Measurements from ENCODE around the gene PPP2R2B. TPM values are rescaled to one million over a fixed set of nuclear protein-coding genes. Genes with fewer than 3 reads are reported as not detected.
"Not testable (repeated sequence)": the region's sequence is repeated elsewhere in the genome, so short reads cannot be mapped to it uniquely, and the experiment has no call there.

Gene PPP2R2B
- total RNA-seq, 3 donors from 2014 or later = 0.99 to 5.9 (median 1.2) TPM

- Histone ChIP-seq H3K36me3 (ENCODE audit: low read depth) (no peaks in the 10 kb centered on the region), H3K9me3 (no peaks in the 10 kb centered on the region), H3K4me3 (no peak overlapping the region), H3K4me1 (ENCODE audit: low read depth) (no peaks in the 10 kb centered on the region)
- DNase-seq (no peak), ATAC-seq (no peak)
- TF ChIP-seq, protein P1, sequence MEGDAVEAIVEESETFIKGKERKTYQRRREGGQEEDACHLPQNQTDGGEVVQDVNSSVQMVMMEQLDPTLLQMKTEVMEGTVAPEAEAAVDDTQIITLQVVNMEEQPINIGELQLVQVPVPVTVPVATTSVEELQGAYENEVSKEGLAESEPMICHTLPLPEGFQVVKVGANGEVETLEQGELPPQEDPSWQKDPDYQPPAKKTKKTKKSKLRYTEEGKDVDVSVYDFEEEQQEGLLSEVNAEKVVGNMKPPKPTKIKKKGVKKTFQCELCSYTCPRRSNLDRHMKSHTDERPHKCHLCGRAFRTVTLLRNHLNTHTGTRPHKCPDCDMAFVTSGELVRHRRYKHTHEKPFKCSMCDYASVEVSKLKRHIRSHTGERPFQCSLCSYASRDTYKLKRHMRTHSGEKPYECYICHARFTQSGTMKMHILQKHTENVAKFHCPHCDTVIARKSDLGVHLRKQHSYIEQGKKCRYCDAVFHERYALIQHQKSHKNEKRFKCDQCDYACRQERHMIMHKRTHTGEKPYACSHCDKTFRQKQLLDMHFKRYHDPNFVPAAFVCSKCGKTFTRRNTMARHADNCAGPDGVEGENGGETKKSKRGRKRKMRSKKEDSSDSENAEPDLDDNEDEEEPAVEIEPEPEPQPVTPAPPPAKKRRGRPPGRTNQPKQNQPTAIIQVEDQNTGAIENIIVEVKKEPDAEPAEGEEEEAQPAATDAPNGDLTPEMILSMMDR (IDR thresholded peaks at IDR 0.05) = no peak
- intact Hi-C loops (cut with DNase I, micrococcal nuclease) = no loop called here
Measured at GRCh38 chr5:146620031-146620668, 258.4 kb downstream of the PPP2R2B start.

DNA sequence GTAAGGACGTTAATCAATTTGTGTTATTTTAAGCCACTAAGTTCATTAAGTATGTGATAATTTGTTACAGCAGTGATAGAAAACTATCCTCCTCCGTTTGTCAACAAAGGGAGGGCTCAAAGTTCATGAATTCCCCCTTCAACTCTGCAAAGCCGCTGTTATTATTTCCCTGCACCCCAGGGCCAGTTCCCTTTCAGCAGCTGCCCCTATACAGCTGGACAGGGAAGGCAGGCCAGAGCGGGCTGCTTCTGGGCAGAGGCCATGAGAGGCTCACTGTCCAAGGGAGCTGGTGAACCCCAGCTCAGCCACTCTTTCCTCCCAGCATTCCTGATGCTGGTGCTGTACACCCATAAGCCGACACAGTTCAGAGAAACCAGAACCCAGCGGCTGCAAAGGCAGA lies 260.1 kb downstream of the PPP2R2B start:
- ATAC-seq (no peak), DNase-seq (no peak)
- Histone ChIP-seq H3K36me3 (ENCODE audit: low read depth) (no peaks in the 10 kb centered on the region), H3K4me3 (no peak overlapping the region), H3K4me1 (ENCODE audit: low read depth) (no peaks in the 10 kb centered on the region), H3K9me3 (no peaks in the 10 kb centered on the region)
- intact Hi-C loops (cut with DNase I, micrococcal nuclease) = no loop called here
- TF ChIP-seq, protein P1 (IDR thresholded peaks at IDR 0.05) = no peak

DNA sequence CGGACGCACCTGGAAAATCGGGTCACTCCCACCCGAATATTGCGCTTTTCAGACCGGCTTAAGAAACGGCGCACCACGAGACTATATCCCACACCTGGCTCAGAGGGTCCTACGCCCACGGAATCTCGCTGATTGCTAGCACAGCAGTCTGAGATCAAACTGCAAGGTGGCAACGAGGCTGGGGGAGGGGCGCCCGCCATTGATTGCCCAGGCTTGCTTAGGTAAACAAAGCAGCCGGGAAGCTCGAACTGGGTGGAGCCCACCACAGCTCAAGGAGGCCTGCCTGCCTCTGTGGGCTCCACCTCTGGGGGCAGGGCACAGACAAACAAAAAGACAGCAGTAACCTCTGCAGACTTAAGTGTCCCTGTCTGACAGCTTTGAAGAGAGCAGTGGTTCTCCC lies 268.8 kb downstream of the PPP2R2B start:
- intact Hi-C loops (cut with DNase I, micrococcal nuclease); H3K4me1 ChIP-seq (ENCODE audit: low read depth); H3K4me3 ChIP-seq; H3K9me3 ChIP-seq; H3K36me3 ChIP-seq (ENCODE audit: low read depth); ATAC-seq: not testable (repeated sequence)
- DNase-seq = peak in 2 of 3 donors; percentile 38 to 55

DNA sequence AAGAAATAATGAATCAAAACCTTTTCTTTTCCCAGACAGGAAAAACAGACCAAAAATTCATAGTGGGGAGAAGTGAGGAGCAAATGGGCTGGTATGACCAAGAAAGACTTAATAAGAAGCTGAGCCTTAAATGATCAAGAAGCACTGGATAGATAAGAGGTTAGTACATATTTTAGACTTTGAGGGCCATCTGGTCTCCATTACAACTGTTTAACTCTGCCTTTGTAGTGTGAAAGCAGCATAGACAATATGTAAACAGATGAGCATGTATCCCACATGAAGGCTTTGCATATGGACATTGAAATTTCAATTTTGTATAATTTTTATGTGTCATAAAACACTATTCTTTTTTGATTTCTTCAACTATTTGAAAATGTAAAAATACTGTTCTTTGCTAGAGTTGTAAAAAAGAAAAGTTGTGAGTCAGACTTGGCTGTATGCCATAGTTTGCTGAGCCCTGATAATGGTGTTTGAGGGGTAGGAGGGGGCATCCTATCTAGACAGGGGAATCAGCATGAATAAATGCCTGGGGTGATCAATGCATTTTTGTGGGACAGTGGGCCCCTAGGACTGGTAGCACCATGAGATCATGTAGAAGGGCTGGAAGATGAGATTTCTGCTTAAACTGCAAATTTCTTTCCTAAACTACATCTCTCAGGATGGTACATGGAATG lies 270.8 kb downstream of the PPP2R2B start:
- TF ChIP-seq, protein P1 (IDR thresholded peaks at IDR 0.05) = no peak
- Histone ChIP-seq H3K36me3 (ENCODE audit: low read depth) (no peaks in the 10 kb centered on the region), H3K9me3 (no peaks in the 10 kb centered on the region), H3K4me3 (no peak overlapping the region), H3K4me1 (ENCODE audit: low read depth) (no peaks in the 10 kb centered on the region)
- DNase-seq (no peak), ATAC-seq (no peak)
- intact Hi-C loops (cut with DNase I, micrococcal nuclease) = no loop called here

DNA sequence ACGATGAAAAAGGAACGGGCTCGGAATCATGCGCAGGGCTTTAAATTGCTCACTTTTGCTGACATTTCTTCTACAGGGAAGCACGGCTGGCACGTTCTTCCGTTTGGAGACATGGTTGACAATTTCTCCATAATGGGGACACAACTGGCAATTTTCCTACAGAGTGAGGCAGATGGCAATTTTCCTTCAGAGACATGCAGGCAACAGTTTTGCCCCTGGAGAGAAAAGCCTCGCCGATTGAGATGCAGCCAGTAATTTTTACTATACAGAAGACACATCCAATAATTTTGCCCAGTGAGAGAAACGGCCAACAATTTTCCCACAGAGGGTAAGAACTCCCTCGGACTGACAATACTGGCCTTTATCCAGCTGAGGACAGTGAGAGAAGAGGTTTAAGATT lies 271.7 kb downstream of the PPP2R2B start:
- H3K9me3 ChIP-seq = no peaks in the 10 kb centered on the region
- intact Hi-C loops (cut with DNase I, micrococcal nuclease) = no loop called here
- no peaks in the 10 kb centered on the region for H3K4me1 ChIP-seq (ENCODE audit: low read depth)
- no peak for DNase-seq
- TF ChIP-seq, protein P1 (IDR thresholded peaks at IDR 0.05) = no peak
- ATAC-seq = no peak
- H3K36me3 ChIP-seq (ENCODE audit: low read depth) = no peaks in the 10 kb centered on the region
- H3K4me3 ChIP-seq = no peak overlapping the region

- Histone ChIP-seq H3K9me3 (no peaks in the 10 kb centered on the region), H3K36me3 (ENCODE audit: low read depth) (no peaks in the 10 kb centered on the region), H3K4me1 (ENCODE audit: low read depth) (no peaks in the 10 kb centered on the region), H3K4me3 (no peak overlapping the region)
- TF ChIP-seq, protein P1 (IDR thresholded peaks at IDR 0.05) = no peak
- ATAC-seq (no peak), DNase-seq (no peak)
- intact Hi-C loops (cut with DNase I, micrococcal nuclease) = no loop called here
Measured at GRCh38 chr5:146600376-146600775, 278.2 kb downstream of the PPP2R2B start.
